CD4-positive, alpha-beta T cell treated with Interleukin-15 for 4 hours (primary cell): Measurements from ENCODE around the gene SAPCD1.
A peak's percentile ranks its signal among the peaks of the same experiment; 100 is the strongest.
"Not testable (repeated sequence)": the region's sequence is repeated elsewhere in the genome, so short reads cannot be mapped to it uniquely, and the experiment has no call there.

Source experiments
- DNase-seq: peaks from one replicate; pipeline ENCODE4 v3.0.0-alpha.2; 2020; ENCODE audit warnings: low spot score

The SAPCD1 gene

GRCh38 chr6:31801031-31801927, 38.8 kb downstream of the SAPCD1 start:
- not testable (repeated sequence) for DNase-seq

DNA sequence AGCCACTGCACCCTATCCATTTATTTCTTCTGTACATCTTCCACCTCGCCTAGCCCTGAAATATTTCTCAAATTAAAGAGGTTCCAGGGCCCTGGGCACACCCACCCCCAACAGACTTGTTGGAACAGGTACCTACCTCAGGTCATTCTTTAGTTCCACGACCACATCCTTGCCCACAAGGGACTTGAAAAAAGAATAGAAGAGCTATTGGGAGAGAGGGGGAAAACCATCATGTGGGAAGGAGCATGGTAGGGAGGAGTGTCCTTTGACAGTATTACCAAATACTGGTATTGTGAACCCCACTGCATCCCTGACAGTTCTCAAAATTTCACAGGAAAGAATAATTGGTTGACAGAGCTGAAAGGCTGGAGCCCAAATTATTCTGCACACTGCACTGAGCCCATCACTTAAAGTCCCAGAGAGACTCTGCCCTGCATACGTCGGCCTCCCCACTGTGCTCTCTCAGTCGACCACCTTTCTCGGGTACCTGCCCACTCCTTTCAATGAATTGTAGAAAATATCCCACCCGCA, 43.5 kb downstream of the SAPCD1 start:
- no peak for DNase-seq

GRCh38 chr6:31806470-31807272, 44.2 kb downstream of the SAPCD1 start, which contains the start of gene LSM2:
Gene LSM2, minus strand, starts transcription at chr6:31806966. Its CDS starts 209 bp downstream, at chr6:31806757.
- DNase-seq = peak; percentile 96

GRCh38 chr6:31808599-31808998, 46.1 kb downstream of the SAPCD1 start:
- not testable (repeated sequence) for DNase-seq

- DNase-seq = no peak
These were observed 49.2 kb downstream of the SAPCD1 start for GRCh38 chr6:31811645-31812044.

DNA sequence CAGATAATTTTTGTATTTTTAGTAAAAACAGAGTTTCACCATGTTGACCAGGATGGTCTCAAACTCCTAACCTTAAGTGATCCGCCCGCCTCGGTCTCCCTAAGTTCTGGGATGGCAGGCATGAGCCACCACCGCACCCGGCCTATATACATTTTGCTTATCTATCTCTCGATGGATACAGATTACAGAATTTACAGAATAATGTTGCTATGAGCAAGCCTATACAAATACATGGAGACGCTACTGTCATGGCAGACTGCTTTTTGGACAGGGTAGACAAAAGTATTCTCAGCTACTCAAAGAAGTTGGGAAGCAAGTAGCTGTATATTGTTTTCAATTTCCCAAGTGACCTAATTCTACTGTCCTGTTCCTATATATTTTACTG, 51.0 kb downstream of the SAPCD1 start:
- DNase-seq = no peak
